H1 (cell line): Measurements from ENCODE around the gene B9D1. TPM values are rescaled to one million over a fixed set of nuclear protein-coding genes. Genes with fewer than 3 reads are reported as not detected.

Source experiments
- polyA plus RNA-seq, 7 experiments: library from polyadenylated mRNA; depleted of rRNA in 3 of 7; stranded (reverse) in 5 of 7; unstranded in 2 of 7; fragments of >200 nt in 5 of 7; fragments of 200-250 nt in 2 of 7; gene quantifications; 1 replicate in 5 of 7; 2 replicates in 1 of 7; 4 replicates in 1 of 7; pipeline versions ENCODE4 v1.2.1 to v1.2.3, GENCODE V29; 2011 to 2013; ENCODE audit warnings: missing spikeins in 2 of 7, mixed read lengths in 2 of 7
- total RNA-seq: library from RNA; stranded (reverse); fragmentation: NEBNext Ultra II Directional; extraction: Animal tissue kit (Norgen Biotek cat#: 25700); gene quantifications from 2 replicates; pipeline ENCODE4 v1.2.1, GENCODE V29; 2021
- TF ChIP-seq, protein P1 (sequence below), 3 experiments: IDR thresholded peaks; 1 replicate in 2 of 3; 2 replicates in 1 of 3; pipeline versions ENCODE4 v1.5.1 to v1.6.1; 2011; ENCODE audit warnings: low read length in 3 of 3, mild to moderate bottlenecking in 3 of 3, inconsistent platforms in 2 of 3, low read depth in 1 of 3, moderate library complexity in 1 of 3; ENCODE audit not compliant: insufficient read depth in 1 of 3; ENCODE audit errors: control extremely low read depth in 1 of 3

B9D1 gene
- total and polyA plus RNA-seq, 2 of the 8 experiments (the other 6 are each of a cell fraction or from before 2014, with no cell fraction given) = 24.6 to 65.7 TPM

DNA sequence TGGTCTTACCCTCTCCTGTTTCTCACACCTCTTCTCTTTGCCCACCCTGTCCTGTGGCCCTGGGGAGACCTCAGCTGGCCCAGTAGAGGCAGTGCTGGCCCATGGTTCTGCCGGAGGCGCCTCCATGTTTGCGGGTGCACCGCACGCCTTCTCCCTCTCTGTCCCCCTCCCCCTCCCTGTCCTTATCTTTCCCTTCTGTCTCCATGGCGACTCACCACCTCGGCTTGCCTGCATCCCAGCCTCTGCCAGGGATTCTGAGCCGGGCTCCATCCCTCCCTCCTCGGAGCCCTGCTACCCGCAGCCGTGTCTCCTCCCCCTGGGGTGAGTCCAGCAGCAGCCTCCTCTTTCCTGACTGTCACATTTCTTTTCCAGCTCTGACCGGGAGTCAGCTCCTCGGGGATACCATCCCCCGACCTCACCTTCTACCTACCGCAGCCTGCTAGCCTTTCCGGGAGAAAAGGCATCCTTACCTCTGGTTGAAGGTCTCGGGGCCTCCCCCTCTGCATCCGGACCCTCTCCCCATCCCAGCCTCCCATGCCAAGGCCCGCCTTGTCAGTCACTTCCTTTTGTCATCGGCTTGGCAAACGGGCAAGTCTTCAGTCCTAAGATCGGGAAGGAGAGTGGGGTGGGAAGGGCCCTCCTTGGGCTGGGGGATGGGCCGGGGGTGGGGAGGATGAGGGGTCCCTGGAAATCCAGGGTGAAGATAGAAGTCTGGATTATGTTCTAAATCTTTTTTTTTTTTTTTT is 48.5 kb upstream of the B9D1 start, which contains the start of gene RNF112 (continued):
- TF ChIP-seq, protein P1, sequence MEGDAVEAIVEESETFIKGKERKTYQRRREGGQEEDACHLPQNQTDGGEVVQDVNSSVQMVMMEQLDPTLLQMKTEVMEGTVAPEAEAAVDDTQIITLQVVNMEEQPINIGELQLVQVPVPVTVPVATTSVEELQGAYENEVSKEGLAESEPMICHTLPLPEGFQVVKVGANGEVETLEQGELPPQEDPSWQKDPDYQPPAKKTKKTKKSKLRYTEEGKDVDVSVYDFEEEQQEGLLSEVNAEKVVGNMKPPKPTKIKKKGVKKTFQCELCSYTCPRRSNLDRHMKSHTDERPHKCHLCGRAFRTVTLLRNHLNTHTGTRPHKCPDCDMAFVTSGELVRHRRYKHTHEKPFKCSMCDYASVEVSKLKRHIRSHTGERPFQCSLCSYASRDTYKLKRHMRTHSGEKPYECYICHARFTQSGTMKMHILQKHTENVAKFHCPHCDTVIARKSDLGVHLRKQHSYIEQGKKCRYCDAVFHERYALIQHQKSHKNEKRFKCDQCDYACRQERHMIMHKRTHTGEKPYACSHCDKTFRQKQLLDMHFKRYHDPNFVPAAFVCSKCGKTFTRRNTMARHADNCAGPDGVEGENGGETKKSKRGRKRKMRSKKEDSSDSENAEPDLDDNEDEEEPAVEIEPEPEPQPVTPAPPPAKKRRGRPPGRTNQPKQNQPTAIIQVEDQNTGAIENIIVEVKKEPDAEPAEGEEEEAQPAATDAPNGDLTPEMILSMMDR (IDR thresholded peaks at IDR 0.05; ENCODE audit: control extremely low read depth in 1 of 3, insufficient read depth in 1 of 3, low read depth in 1 of 3, low read length in 3 of 3) = peak in 1 of 3 experiments; percentile 6; a peak in 1 of 4 replicates
